LNCaP clone FGC (cell line): Measurements from ENCODE around the gene ADGRL3.

Experiments used
- DNase-seq: peaks from one replicate; pipeline ENCODE4 v3.0.0-alpha.2; 2011; ENCODE audit warnings: low read depth
- H3K4me3 ChIP-seq: 2 replicates; pipeline ENCODE4 v1.5.1; 2011; ENCODE audit warnings: mild to moderate bottlenecking, low read depth, low read length, control low read depth
- CTCF ChIP-seq: IDR thresholded peaks from 2 replicates; pipeline ENCODE4 v1.5.1; 2012; ENCODE audit warnings: mild to moderate bottlenecking; ENCODE audit not compliant: control insufficient read depth, insufficient read depth; ENCODE audit errors: extremely low read depth

Gene ADGRL3

GRCh38 chr4:62053974-62054373 is 853.8 kb downstream of the ADGRL3 start:
- DNase-seq, result no peak
- no peak overlapping the region for H3K4me3 ChIP-seq
- TF ChIP-seq CTCF, result no peak

GRCh38 chr4:62057031-62057430 is 856.9 kb downstream of the ADGRL3 start:
- TF ChIP-seq CTCF, result no peak
- DNase-seq, result no peak
- no peak overlapping the region for H3K4me3 ChIP-seq

GRCh38 chr4:62058571-62058970 is 858.4 kb downstream of the ADGRL3 start:
- no peak for TF ChIP-seq CTCF
- DNase-seq, result no peak
- no peak overlapping the region for H3K4me3 ChIP-seq

DNA sequence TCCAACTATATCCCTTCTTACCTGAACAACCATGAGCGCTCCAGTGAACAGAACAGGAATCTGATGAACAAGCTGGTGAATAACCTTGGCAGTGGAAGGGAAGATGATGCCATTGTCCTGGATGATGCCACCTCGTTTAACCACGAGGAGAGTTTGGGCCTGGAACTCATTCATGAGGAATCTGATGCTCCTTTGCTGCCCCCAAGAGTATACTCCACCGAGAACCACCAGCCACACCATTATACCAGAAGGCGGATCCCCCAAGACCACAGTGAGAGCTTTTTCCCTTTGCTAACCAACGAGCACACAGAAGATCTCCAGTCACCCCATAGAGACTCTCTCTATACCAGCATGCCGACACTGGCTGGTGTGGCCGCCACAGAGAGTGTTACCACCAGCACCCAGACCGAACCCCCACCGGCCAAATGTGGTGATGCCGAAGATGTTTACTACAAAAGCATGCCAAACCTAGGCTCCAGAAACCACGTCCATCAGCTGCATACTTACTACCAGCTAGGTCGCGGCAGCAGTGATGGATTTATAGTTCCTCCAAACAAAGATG is 870.2 kb downstream of the ADGRL3 start:
- no peak for DNase-seq
- no peak for TF ChIP-seq CTCF
- H3K4me3 ChIP-seq, result no peak overlapping the region

- TF ChIP-seq CTCF, result no peak
- no peak overlapping the region for H3K4me3 ChIP-seq
- DNase-seq, result no peak
Observed at GRCh38 chr4:62075089-62075488, 875.0 kb downstream of the ADGRL3 start.

GRCh38 chr4:62075521-62075920 is 875.4 kb downstream of the ADGRL3 start:
- no peak overlapping the region for H3K4me3 ChIP-seq
- no peak for TF ChIP-seq CTCF
- DNase-seq, result no peak

- TF ChIP-seq CTCF, result no peak
- no peak for DNase-seq
- no peak overlapping the region for H3K4me3 ChIP-seq
Observed at GRCh38 chr4:62077406-62077805, 877.3 kb downstream of the ADGRL3 start.
